WTC11 (cell line): ENCODE data around the gene RELT. TPM values are rescaled to one million over a fixed set of nuclear protein-coding genes. Genes with fewer than 3 reads are reported as not detected.

ENCODE experiments used
- ATAC-seq: fragments of 200-7000 bp; cut with Tn5 transposase; 2 replicates; pipeline ENCODE4 v1.10.0; 2021; ENCODE audit warnings: mild to moderate bottlenecking, moderate library complexity
- CTCF ChIA-PET: fragments of 300-600 bp; sonication (Branson Sonifier 250); formaldehyde crosslinking; loops from one replicate; lab custom pipeline; 2021; ENCODE audit warnings: antibody characterized with exemption; lab: Charles Lee
- POLR2A ChIA-PET: fragments of 350-600 bp; sonication (Branson Sonifier 250); formaldehyde crosslinking; loops from one replicate; lab custom pipeline; 2021; ENCODE audit warnings: antibody characterized with exemption; lab: Charles Lee
- DNase-seq: peaks from one replicate; pipeline ENCODE4 v3.0.0; 2021; ENCODE audit warnings: low spot score
- H3K27ac Mint-ChIP-seq: 2 replicates; pipeline ENCODE4 v1.8.0; 2021; ENCODE audit warnings: mixed read lengths
- H3K27me3 Mint-ChIP-seq: 2 replicates; pipeline ENCODE4 v1.8.0; 2021; ENCODE audit warnings: low read depth, mild to moderate bottlenecking, moderate library complexity, mixed read lengths
- H3K36me3 Mint-ChIP-seq: 2 replicates; pipeline ENCODE4 v1.8.0; 2021; ENCODE audit warnings: mixed read lengths
- H3K4me1 Mint-ChIP-seq: 2 replicates; pipeline ENCODE4 v1.8.0; 2022; ENCODE audit warnings: mixed read lengths
- H3K4me3 Mint-ChIP-seq: 2 replicates; pipeline ENCODE4 v1.8.0; 2021; ENCODE audit warnings: mild to moderate bottlenecking, moderate library complexity, mixed read lengths
- H3K9me3 Mint-ChIP-seq: 2 replicates; pipeline ENCODE4 v1.8.0; 2021; ENCODE audit warnings: mixed read lengths
- FOXJ3 ChIP-seq: sonication (generic); formaldehyde crosslinking; IDR thresholded peaks from 2 replicates; pipeline ENCODE4 v1.9.0; 2021; ENCODE audit warnings: missing genetic modification reagents, mild to moderate bottlenecking, borderline replicate concordance
- PRRX2 ChIP-seq: fragments of 250-450 bp; sonication (Bioruptor Pico); IDR thresholded peaks from 2 replicates; pipeline ENCODE4 v1.8.0; 2021; ENCODE audit warnings: mild to moderate bottlenecking
- SMAD4 ChIP-seq: sonication (generic); formaldehyde crosslinking; IDR thresholded peaks from 2 replicates; pipeline ENCODE4 v1.8.0; 2022; ENCODE audit warnings: mild to moderate bottlenecking, missing genetic modification reagents
- SP1 ChIP-seq: sonication (generic); formaldehyde crosslinking; conservative IDR thresholded peaks from 2 replicates; pipeline ENCODE4 v1.8.1; 2022; ENCODE audit warnings: missing genetic modification reagents
- ZBTB21 ChIP-seq: sonication (generic); formaldehyde crosslinking; IDR thresholded peaks from 2 replicates; pipeline ENCODE4 v1.8.1; 2023; ENCODE audit warnings: mild to moderate bottlenecking, missing genetic modification reagents, borderline replicate concordance
- ZNF263 ChIP-seq: sonication (generic); formaldehyde crosslinking; IDR thresholded peaks from 2 replicates; pipeline ENCODE4 v1.8.1; 2022; ENCODE audit warnings: low read depth, mild to moderate bottlenecking, moderate library complexity, missing genetic modification reagents
- total RNA-seq: library from RNA; stranded (reverse); gene quantifications from 3 replicates; pipeline ENCODE4 v1.2.3, GENCODE V29; 2021
- TF ChIP-seq, protein P1 (sequence below): sonication (generic); formaldehyde crosslinking; IDR thresholded peaks from 2 replicates; pipeline ENCODE4 v1.8.1; 2022; ENCODE audit warnings: mild to moderate bottlenecking, moderate library complexity, missing genetic modification reagents
- TF ChIP-seq, protein P2 (sequence below): fragments of 250-450 bp; sonication (Bioruptor Pico); IDR thresholded peaks from 2 replicates; pipeline ENCODE4 v1.9.0; 2021; ENCODE audit warnings: mild to moderate bottlenecking, borderline replicate concordance
- TF ChIP-seq, protein P3 (sequence below): sonication (generic); formaldehyde crosslinking; IDR thresholded peaks from 2 replicates; pipeline ENCODE4 v1.8.1; 2022; ENCODE audit warnings: missing genetic modification reagents, borderline replicate concordance
- TF ChIP-seq, protein P4 (sequence below): fragments of 250-450 bp; sonication (Bioruptor Pico); conservative IDR thresholded peaks from 2 replicates; pipeline ENCODE4 v1.9.0; 2021; ENCODE audit warnings: mild to moderate bottlenecking
- TF ChIP-seq, protein P5 (sequence below): fragments of 200-600 bp; IDR thresholded peaks from 2 replicates; pipeline ENCODE4 v1.8.0; 2022; ENCODE audit warnings: antibody characterized with exemption
- TF ChIP-seq, protein P6 (sequence below): sonication (generic); formaldehyde crosslinking; IDR thresholded peaks from 2 replicates; pipeline ENCODE4 v1.8.0; 2023; ENCODE audit warnings: mild to moderate bottlenecking, missing genetic modification reagents
- TF ChIP-seq, protein P7 (sequence below): fragments of 250-450 bp; sonication (Bioruptor Pico); IDR thresholded peaks from 2 replicates; pipeline ENCODE4 v1.9.0; 2021; ENCODE audit warnings: mild to moderate bottlenecking
- TF ChIP-seq, protein P8 (sequence below): sonication (generic); formaldehyde crosslinking; IDR thresholded peaks from 2 replicates; pipeline ENCODE4 v1.8.0; 2023; ENCODE audit warnings: missing genetic modification reagents

Gene RELT
- total RNA-seq, 1 experiment from 2014 or later = 6.7 TPM

DNA sequence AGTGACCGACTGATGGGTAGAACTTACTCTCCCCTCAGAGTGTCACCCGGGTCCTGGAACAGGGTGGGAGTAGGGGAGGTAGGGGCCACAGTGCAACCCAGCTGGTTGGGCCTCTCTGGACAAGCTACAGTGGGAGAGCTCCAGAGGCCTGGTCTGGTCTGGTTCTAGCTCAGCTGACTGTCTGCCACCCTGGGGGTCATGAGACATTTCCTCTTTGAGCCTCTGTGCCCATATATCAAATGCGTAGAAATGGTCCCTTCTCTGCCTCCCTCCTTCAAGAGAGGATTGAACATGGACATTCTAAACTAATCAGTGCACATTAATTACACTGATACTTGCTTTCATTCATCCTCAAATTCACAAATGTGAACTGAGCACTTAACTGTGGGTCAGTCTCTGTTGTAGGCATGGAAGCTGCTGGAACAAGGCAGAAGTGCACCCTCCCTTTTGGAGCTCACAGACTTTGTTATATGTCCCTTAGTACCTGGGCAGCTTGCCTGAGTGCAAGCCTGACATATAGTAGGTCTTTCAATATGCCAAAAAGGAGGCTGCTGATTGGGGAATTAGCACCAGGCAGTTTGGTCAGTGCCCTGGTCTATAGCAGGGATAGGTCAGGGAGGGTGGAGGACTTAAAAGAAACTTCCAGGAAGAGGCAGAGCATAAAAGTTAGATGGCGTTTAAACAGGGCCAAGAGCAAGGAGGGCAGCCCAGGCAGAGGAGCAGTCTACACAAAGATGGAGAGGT, 42.4 kb upstream of the RELT start:
- no peak for DNase-seq
- no peaks in the 10 kb centered on the region for H3K36me3 Mint-ChIP-seq
- POLR2A ChIA-PET = interaction anchor here (2.9 kb wide), 1 partner anchor 26 kb away, joined by 23 read pairs; the partner anchor contains the start of gene ARHGEF17
- no peak overlapping the region for H3K4me3 Mint-ChIP-seq
- peaks cover 72% of the 10 kb centered on the region for H3K27me3 Mint-ChIP-seq
- H3K27ac Mint-ChIP-seq = no peak overlapping the region
- H3K4me1 Mint-ChIP-seq = peaks cover 47% of the 10 kb centered on the region
- no peaks in the 10 kb centered on the region for H3K9me3 Mint-ChIP-seq
- ATAC-seq = no peak
- CTCF ChIA-PET = interaction anchor here (0.7 to 6.2 kb wide), 13 partner anchors 11 to 64 kb away, joined by 3 to 270 read pairs (median 18); partner anchors contain the start of gene ARHGEF17
- TF ChIP-seq, protein P1, sequence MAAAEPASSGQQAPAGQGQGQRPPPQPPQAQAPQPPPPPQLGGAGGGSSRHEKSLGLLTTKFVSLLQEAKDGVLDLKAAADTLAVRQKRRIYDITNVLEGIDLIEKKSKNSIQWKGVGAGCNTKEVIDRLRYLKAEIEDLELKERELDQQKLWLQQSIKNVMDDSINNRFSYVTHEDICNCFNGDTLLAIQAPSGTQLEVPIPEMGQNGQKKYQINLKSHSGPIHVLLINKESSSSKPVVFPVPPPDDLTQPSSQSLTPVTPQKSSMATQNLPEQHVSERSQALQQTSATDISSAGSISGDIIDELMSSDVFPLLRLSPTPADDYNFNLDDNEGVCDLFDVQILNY (CRISPR knock-in tag) = no peak

DNA sequence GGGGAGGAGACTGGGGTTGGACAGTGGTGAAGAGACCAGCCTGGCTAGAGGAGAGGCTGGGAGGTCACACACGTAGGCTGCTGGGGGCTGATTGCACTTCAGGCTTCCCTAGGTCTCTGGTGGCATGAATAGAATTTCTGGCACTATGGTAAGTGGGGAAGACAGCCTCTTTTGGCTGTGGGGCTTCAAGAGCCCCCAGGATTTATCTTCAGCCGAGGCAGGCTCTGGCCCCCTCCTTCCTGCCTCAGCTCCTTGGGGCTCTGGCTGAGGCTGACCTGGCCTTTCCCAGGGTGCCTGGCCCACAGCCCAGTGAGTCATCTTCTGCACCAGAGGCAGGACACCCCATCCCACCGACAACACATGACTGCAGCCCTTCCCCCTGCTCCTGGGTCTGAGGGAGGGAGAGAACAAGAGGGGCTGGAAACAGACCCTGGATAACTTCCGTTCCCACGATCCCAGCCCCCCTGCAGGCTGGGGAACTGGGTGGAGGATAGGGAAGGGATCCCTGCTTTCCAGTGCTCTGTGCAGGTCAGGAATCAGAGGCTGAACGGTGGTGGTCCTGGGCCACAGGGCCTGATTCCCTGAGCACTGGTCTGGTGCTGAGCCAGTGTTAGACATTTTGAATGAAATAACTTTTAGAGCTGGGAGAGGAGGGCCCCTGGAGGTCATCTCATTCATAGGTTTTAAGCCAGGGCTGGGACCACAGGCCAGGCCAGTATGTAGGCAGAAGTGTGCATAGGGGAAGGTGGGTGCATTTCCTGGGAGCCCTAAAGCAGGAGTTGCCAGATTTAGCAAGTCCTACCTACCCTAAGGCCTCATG, 41.6 kb upstream of the RELT start:
- H3K27me3 Mint-ChIP-seq = peaks cover 68% of the 10 kb centered on the region
- ChIA-PET CTCF (interaction anchor here (0.6 to 6.2 kb wide), 39 partner anchors 8 to 522 kb away, joined by 3 to 270 read pairs (median 8); partner anchors contain the start of genes ARHGEF17 and RELT), POLR2A (interaction anchor here (0.7 to 2.9 kb wide), 4 partner anchors 26 to 67 kb away, joined by 3 to 23 read pairs (median 5); partner anchors contain the start of gene ARHGEF17)
- ATAC-seq (no peak), DNase-seq (no peak)
- H3K36me3 Mint-ChIP-seq = no peaks in the 10 kb centered on the region
- H3K9me3 Mint-ChIP-seq = no peaks in the 10 kb centered on the region
- no peak overlapping the region for H3K27ac Mint-ChIP-seq
- H3K4me3 Mint-ChIP-seq = no peak overlapping the region
- H3K4me1 Mint-ChIP-seq = peaks cover 47% of the 10 kb centered on the region
- TF ChIP-seq, protein P2, sequence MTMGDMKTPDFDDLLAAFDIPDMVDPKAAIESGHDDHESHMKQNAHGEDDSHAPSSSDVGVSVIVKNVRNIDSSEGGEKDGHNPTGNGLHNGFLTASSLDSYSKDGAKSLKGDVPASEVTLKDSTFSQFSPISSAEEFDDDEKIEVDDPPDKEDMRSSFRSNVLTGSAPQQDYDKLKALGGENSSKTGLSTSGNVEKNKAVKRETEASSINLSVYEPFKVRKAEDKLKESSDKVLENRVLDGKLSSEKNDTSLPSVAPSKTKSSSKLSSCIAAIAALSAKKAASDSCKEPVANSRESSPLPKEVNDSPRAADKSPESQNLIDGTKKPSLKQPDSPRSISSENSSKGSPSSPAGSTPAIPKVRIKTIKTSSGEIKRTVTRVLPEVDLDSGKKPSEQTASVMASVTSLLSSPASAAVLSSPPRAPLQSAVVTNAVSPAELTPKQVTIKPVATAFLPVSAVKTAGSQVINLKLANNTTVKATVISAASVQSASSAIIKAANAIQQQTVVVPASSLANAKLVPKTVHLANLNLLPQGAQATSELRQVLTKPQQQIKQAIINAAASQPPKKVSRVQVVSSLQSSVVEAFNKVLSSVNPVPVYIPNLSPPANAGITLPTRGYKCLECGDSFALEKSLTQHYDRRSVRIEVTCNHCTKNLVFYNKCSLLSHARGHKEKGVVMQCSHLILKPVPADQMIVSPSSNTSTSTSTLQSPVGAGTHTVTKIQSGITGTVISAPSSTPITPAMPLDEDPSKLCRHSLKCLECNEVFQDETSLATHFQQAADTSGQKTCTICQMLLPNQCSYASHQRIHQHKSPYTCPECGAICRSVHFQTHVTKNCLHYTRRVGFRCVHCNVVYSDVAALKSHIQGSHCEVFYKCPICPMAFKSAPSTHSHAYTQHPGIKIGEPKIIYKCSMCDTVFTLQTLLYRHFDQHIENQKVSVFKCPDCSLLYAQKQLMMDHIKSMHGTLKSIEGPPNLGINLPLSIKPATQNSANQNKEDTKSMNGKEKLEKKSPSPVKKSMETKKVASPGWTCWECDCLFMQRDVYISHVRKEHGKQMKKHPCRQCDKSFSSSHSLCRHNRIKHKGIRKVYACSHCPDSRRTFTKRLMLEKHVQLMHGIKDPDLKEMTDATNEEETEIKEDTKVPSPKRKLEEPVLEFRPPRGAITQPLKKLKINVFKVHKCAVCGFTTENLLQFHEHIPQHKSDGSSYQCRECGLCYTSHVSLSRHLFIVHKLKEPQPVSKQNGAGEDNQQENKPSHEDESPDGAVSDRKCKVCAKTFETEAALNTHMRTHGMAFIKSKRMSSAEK (CRISPR knock-in tag) = no peak
- TF ChIP-seq SP1 (CRISPR knock-in tag) = no peak
- TF ChIP-seq SMAD4 (CRISPR knock-in tag) = no peak
- TF ChIP-seq, protein P3, sequence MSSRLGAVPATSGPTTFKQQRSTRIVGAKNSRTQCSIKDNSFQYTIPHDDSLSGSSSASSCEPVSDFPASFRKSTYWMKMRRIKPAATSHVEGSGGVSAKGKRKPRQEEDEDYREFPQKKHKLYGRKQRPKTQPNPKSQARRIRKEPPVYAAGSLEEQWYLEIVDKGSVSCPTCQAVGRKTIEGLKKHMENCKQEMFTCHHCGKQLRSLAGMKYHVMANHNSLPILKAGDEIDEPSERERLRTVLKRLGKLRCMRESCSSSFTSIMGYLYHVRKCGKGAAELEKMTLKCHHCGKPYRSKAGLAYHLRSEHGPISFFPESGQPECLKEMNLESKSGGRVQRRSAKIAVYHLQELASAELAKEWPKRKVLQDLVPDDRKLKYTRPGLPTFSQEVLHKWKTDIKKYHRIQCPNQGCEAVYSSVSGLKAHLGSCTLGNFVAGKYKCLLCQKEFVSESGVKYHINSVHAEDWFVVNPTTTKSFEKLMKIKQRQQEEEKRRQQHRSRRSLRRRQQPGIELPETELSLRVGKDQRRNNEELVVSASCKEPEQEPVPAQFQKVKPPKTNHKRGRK (CRISPR knock-in tag) = no peak
- no peak for TF ChIP-seq ZNF263 (CRISPR knock-in tag)
- TF ChIP-seq, protein P4, sequence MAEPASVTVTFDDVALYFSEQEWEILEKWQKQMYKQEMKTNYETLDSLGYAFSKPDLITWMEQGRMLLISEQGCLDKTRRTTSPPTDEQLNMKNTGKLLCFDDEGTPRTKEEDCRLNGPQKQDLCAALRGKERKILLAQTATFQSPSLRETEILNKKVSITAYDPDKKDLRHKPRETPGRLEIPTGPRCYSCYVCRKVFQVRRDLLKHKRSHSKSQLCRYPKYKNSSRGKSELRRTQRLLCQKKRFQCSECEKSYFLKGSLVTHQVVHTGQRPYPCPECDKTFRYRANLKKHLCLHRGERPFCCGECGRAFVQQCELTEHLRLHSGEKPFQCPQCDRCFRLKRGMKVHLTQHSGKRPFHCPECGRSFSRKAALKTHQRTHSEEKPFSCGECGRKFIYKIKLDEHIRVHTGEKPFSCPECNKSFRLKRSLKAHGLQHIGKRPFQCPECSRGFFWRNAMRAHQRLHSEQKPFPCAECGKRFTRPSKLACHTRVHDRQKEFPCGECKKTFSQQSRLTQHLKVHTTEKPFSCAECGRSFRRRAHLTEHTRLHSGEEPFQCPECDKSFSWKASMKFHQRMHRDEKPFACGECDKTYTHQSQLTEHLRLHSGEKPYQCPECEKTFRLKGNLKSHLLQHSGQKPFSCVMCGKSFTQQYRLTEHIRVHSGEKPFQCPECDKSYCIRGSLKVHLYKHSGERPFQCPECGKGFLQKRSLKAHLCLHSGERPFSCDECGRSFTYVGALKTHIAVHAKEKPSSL (CRISPR knock-in tag) = no peak
- TF ChIP-seq FOXJ3 (CRISPR knock-in tag) = no peak
- TF ChIP-seq, protein P5, sequence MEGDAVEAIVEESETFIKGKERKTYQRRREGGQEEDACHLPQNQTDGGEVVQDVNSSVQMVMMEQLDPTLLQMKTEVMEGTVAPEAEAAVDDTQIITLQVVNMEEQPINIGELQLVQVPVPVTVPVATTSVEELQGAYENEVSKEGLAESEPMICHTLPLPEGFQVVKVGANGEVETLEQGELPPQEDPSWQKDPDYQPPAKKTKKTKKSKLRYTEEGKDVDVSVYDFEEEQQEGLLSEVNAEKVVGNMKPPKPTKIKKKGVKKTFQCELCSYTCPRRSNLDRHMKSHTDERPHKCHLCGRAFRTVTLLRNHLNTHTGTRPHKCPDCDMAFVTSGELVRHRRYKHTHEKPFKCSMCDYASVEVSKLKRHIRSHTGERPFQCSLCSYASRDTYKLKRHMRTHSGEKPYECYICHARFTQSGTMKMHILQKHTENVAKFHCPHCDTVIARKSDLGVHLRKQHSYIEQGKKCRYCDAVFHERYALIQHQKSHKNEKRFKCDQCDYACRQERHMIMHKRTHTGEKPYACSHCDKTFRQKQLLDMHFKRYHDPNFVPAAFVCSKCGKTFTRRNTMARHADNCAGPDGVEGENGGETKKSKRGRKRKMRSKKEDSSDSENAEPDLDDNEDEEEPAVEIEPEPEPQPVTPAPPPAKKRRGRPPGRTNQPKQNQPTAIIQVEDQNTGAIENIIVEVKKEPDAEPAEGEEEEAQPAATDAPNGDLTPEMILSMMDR = no peak
- TF ChIP-seq, protein P6, sequence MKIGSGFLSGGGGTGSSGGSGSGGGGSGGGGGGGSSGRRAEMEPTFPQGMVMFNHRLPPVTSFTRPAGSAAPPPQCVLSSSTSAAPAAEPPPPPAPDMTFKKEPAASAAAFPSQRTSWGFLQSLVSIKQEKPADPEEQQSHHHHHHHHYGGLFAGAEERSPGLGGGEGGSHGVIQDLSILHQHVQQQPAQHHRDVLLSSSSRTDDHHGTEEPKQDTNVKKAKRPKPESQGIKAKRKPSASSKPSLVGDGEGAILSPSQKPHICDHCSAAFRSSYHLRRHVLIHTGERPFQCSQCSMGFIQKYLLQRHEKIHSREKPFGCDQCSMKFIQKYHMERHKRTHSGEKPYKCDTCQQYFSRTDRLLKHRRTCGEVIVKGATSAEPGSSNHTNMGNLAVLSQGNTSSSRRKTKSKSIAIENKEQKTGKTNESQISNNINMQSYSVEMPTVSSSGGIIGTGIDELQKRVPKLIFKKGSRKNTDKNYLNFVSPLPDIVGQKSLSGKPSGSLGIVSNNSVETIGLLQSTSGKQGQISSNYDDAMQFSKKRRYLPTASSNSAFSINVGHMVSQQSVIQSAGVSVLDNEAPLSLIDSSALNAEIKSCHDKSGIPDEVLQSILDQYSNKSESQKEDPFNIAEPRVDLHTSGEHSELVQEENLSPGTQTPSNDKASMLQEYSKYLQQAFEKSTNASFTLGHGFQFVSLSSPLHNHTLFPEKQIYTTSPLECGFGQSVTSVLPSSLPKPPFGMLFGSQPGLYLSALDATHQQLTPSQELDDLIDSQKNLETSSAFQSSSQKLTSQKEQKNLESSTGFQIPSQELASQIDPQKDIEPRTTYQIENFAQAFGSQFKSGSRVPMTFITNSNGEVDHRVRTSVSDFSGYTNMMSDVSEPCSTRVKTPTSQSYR (CRISPR knock-in tag) = no peak
- TF ChIP-seq, protein P7, sequence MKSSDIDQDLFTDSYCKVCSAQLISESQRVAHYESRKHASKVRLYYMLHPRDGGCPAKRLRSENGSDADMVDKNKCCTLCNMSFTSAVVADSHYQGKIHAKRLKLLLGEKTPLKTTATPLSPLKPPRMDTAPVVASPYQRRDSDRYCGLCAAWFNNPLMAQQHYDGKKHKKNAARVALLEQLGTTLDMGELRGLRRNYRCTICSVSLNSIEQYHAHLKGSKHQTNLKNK (CRISPR knock-in tag) = no peak
- TF ChIP-seq ZBTB21 = no peak
- no peak for TF ChIP-seq PRRX2 (CRISPR knock-in tag)
- TF ChIP-seq, protein P8, sequence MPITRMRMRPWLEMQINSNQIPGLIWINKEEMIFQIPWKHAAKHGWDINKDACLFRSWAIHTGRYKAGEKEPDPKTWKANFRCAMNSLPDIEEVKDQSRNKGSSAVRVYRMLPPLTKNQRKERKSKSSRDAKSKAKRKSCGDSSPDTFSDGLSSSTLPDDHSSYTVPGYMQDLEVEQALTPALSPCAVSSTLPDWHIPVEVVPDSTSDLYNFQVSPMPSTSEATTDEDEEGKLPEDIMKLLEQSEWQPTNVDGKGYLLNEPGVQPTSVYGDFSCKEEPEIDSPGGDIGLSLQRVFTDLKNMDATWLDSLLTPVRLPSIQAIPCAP (CRISPR knock-in tag) = no peak
